ENCODE data around the gene ZNF277. TPM values are rescaled to one million over a fixed set of nuclear protein-coding genes. Genes with fewer than 3 reads are reported as not detected.

The ZNF277 gene
- total and polyA plus RNA-seq, 10 of the 15 experiments (the other 5 are each of a cell fraction or from before 2014, with no cell fraction given) = 10.6 to 33.9 (median 22.0) TPM

- H3K9me3 ChIP-seq (replicated peaks; ENCODE audit: control insufficient read depth, insufficient read depth, low read length) = no peaks in the 10 kb centered on the region
- H3K4me1 ChIP-seq (ENCODE audit: control insufficient read depth, insufficient read depth, low read length) = no peaks in the 10 kb centered on the region
- DNase-seq (ENCODE audit: low read depth, low spot score) (no peak), ATAC-seq (no peak), FAIRE-seq (no peak)
- no peak overlapping the region for H3K9ac ChIP-seq (ENCODE audit: control insufficient read depth, insufficient read depth, low read length)
- H3K27me3 ChIP-seq (replicated peaks in 1 of 2; ENCODE audit: control insufficient read depth in 2 of 2, insufficient read depth in 2 of 2, low read length in 1 of 2) = no peaks in the 10 kb centered on the region; a peak in 2 of 4 replicates
- TF ChIP-seq CHD2 (IDR thresholded peaks at IDR 0.05; ENCODE audit: borderline replicate concordance, low read depth, low read length) (no peak), ZNF384 (IDR thresholded peaks at IDR 0.05; ENCODE audit: borderline replicate concordance, low read depth, low read length) (no peak), MTA3 (IDR thresholded peaks at IDR 0.05; ENCODE audit: borderline replicate concordance, low read length) (no peak), JUND (IDR thresholded peaks at IDR 0.05; ENCODE audit: low read depth, low read length) (no peak)
- H3K4me2 ChIP-seq (ENCODE audit: control insufficient read depth, insufficient read depth) = no peak overlapping the region
- H2AFZ ChIP-seq (ENCODE audit: control insufficient read depth, low read depth, low read length) = no peak overlapping the region
- 79% methylated on average over 4 of the region's 4 CpGs for WGBS (ENCODE audit: insufficient coverage, insufficient replicate concordance, low lambda C conversion rate, missing lambda C conversion rate)
- H3K4me3 ChIP-seq = no peak overlapping the region
- in situ Hi-C loops (cut with MboI) = no loop called here
- ChIA-PET SMC1A (ENCODE audit: uncharacterized antibody, unreplicated experiment) (interaction anchor here (0.6 to 1.5 kb wide), 2 partner anchors 10 to 288 kb away, joined by 3 to 4 read pairs; no protein-coding TSS in a partner anchor), POLR2A (no interaction called here), RAD21 (ENCODE audit: unreplicated experiment) (no interaction called here), CTCF (interaction anchor here (0.7 kb wide), 1 partner anchor 10 kb away, joined by 3 read pairs; no protein-coding TSS in a partner anchor)
- no peaks in the 10 kb centered on the region for H3K79me2 ChIP-seq (ENCODE audit: control insufficient read depth, insufficient read depth, low read length)
- no TSS peak for BruUV-seq (replicated peaks)
- intact Hi-C loops (cut with micrococcal nuclease; ENCODE audit: unreplicated experiment) = no loop called here
- no peaks in the 10 kb centered on the region for H3K36me3 ChIP-seq (ENCODE audit: control insufficient read depth in 2 of 2, insufficient read depth in 2 of 2, low read length in 1 of 2)
- no peak overlapping the region for H3K27ac ChIP-seq (ENCODE audit: control insufficient read depth, insufficient read depth)
- H4K20me1 ChIP-seq (ENCODE audit: control insufficient read depth, insufficient read depth) = no peaks in the 10 kb centered on the region
Observed at GRCh38 chr7:112180223-112180622, 26.3 kb upstream of the ZNF277 start.

GRCh38 chr7:112182749-112183148, 23.7 kb upstream of the ZNF277 start:
- no peaks in the 10 kb centered on the region for H3K36me3 ChIP-seq (ENCODE audit: control insufficient read depth in 2 of 2, insufficient read depth in 2 of 2, low read length in 1 of 2)
- WGBS (ENCODE audit: insufficient coverage, insufficient replicate concordance, low lambda C conversion rate, missing lambda C conversion rate) = 66% methylated on average over 5 of the region's 5 CpGs
- no peak for TF ChIP-seq ZBTB4 (CRISPR knock-in tag; IDR thresholded peaks at IDR 0.05)
- TF ChIP-seq EZH2 (IDR thresholded peaks at IDR 0.05; ENCODE audit: borderline replicate concordance, control insufficient read depth, low read depth, low read length) = no peak
- no peak for TF ChIP-seq SIN3A (IDR thresholded peaks at IDR 0.05; ENCODE audit: low read depth, low read length)
- TF ChIP-seq CEBPZ (IDR thresholded peaks at IDR 0.05; ENCODE audit: low read depth, low read length) = no peak
- TF ChIP-seq ZBED1 (IDR thresholded peaks at IDR 0.05; ENCODE audit: borderline replicate concordance) = no peak
- no peak for TF ChIP-seq CREB1 (IDR thresholded peaks at IDR 0.05; ENCODE audit: low read depth)
- no peak for TF ChIP-seq SRF (IDR thresholded peaks at IDR 0.05; ENCODE audit: low read depth in 2 of 2, low read length in 2 of 2)
- no peak overlapping the region for H3K4me3 ChIP-seq
- no peaks in the 10 kb centered on the region for H3K9me3 ChIP-seq (replicated peaks; ENCODE audit: control insufficient read depth, insufficient read depth, low read length)
- no peak overlapping the region for H2AFZ ChIP-seq (ENCODE audit: control insufficient read depth, low read depth, low read length)
- no TSS peak for BruUV-seq (replicated peaks)
- H3K4me2 ChIP-seq (ENCODE audit: control insufficient read depth, insufficient read depth) = no peak overlapping the region
- in situ Hi-C loops (cut with MboI) = no loop called here
- no peaks in the 10 kb centered on the region; a peak in 2 of 4 replicates for H3K27me3 ChIP-seq (replicated peaks in 1 of 2; ENCODE audit: control insufficient read depth in 2 of 2, insufficient read depth in 2 of 2, low read length in 1 of 2)
- ChIA-PET SMC1A (ENCODE audit: uncharacterized antibody, unreplicated experiment) (interaction anchor here (1.2 kb wide), 2 partner anchors 47 to 103 kb away, joined by 3 read pairs; no protein-coding TSS in a partner anchor), CTCF (no interaction called here), RAD21 (ENCODE audit: unreplicated experiment) (no interaction called here), POLR2A (no interaction called here)
- no peaks in the 10 kb centered on the region for H4K20me1 ChIP-seq (ENCODE audit: control insufficient read depth, insufficient read depth)
- H3K4me1 ChIP-seq (ENCODE audit: control insufficient read depth, insufficient read depth, low read length) = no peaks in the 10 kb centered on the region
- H3K27ac ChIP-seq (ENCODE audit: control insufficient read depth, insufficient read depth) = no peak overlapping the region
- H3K9ac ChIP-seq (ENCODE audit: control insufficient read depth, insufficient read depth, low read length) = no peak overlapping the region
- no peaks in the 10 kb centered on the region for H3K79me2 ChIP-seq (ENCODE audit: control insufficient read depth, insufficient read depth, low read length)
- DNase-seq (ENCODE audit: low read depth, low spot score) (no peak), ATAC-seq (no peak), FAIRE-seq (no peak)
- intact Hi-C loops (cut with micrococcal nuclease; ENCODE audit: unreplicated experiment) = no loop called here
